Subcutaneous adipose tissue (tissue), 4 donors: ENCODE results near the gene MAP1LC3B2. TPM values are rescaled to one million over a fixed set of nuclear protein-coding genes. Genes with fewer than 3 reads are reported as not detected.

Experiments used
- total RNA-seq, 4 donors: library from RNA; depleted of rRNA; stranded (reverse); fragments of >200 nt; gene quantifications; one replicate each; pipeline ENCODE4 v1.1.0, GENCODE V29; 2016
- TF ChIP-seq, protein P1 (sequence below): fragments of 450-650 bp; IDR thresholded peaks from one replicate; pipeline ENCODE4 v1.5.1; 2016; ENCODE audit warnings: low read depth, mild to moderate bottlenecking, control low read depth, antibody characterized with exemption, moderate library complexity

The MAP1LC3B2 gene
- total RNA-seq, 4 donors from 2014 or later: 1.1 to 1.5 TPM; not detected in 2

DNA sequence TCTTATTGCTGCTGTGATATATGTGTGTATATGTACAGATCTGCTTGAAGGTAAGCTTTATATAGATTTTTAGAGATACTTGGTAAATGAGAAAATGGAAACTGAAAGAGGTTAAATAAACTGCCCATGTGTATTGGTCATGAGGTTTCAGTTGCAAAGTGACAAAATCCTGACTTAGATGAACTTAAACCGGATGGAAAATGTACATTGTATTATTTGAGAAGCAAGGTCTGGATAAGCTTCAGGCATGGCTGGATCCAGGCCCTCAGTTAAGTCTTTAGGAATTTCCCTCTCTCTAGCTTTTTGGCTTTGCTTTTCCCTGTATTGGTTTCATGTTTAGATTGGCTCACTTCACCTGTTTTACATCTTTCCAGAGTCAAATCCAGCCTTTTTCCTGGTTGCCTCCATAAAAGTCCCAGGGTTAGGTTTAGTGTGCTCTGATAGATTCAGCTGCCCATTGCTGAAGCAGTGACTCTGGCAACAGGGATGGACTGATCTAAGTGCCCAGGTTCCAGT lies 21.0 kb upstream of the MAP1LC3B2 start:
- TF ChIP-seq, protein P1, sequence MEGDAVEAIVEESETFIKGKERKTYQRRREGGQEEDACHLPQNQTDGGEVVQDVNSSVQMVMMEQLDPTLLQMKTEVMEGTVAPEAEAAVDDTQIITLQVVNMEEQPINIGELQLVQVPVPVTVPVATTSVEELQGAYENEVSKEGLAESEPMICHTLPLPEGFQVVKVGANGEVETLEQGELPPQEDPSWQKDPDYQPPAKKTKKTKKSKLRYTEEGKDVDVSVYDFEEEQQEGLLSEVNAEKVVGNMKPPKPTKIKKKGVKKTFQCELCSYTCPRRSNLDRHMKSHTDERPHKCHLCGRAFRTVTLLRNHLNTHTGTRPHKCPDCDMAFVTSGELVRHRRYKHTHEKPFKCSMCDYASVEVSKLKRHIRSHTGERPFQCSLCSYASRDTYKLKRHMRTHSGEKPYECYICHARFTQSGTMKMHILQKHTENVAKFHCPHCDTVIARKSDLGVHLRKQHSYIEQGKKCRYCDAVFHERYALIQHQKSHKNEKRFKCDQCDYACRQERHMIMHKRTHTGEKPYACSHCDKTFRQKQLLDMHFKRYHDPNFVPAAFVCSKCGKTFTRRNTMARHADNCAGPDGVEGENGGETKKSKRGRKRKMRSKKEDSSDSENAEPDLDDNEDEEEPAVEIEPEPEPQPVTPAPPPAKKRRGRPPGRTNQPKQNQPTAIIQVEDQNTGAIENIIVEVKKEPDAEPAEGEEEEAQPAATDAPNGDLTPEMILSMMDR: no peak

DNA sequence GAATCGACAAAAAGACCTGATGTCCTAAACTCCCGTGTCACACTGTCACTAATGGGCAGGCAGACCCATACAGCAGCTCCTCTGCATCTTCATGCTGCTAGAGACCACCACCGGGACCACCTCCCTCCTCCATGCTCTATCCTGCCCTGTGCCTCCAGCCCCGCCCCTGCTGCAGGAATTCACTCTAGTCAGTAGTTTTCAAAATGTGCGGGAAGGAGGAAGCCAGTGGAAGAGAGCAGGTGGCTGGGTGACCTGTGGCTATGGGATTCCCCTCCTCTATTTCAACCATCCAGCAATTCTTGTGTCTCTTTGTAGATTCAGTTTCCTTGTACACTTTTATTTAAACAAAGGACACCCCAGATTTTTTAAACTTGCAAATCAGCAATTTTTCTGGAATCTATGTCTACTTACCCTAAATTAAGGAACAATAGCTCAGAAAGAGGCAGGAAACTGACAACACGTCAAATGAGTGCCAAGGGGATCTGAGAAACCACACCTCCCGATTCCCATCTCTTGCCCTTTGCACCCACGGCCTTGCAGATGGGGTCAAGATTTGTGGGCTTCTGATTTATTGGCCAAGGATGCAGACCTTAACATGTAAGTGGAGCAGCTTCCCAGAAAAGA lies 20.4 kb upstream of the MAP1LC3B2 start:
- TF ChIP-seq, protein P1: no peak

DNA sequence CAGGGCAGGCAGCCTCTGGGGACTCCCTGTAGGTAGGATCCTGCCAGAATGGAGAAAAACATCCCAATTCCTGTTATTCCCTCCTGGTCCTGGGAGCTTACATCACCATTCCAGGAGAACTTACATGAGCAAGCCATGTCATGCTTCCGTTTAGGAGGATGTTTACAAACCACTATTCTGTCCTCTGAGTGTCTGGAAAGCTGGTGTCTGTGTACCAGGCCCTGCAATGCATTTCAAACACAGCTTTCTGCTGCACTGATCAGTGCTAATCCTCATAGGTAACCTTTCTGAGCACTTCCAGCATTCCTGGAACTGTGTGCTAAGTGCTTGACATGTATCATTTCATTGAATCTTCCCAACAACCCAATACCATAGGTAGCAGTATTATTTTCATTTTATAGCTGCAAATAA lies 19.8 kb upstream of the MAP1LC3B2 start:
- TF ChIP-seq, protein P1: no peak

DNA sequence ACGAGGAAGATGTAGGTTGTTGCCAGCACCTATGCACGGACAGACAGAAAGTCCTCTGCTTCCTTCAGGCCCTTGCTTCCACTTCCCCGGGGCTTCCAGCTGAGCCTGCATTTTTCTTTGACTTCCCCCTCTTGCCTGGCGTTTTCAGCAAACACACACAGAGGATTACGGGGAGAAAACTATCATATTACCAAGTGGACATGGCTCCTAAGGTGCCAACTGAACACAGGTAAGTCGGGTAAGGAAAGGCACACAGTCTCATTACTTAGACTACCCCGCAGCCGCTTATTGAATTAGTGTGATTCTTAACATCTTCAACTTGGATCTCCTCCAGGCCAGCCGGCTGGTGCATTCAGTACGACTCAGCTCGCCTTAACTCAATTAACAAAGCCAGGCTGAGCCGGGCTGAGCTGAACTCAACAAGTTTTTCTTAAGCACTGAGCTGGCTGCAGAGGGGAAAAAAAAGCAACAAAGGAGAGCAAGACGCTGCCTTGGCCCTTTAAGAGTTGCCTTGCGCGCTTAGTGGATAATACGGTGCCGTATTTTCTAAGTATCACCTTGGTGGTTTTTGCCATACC lies 19.2 kb upstream of the MAP1LC3B2 start:
- TF ChIP-seq, protein P1: no peak

DNA sequence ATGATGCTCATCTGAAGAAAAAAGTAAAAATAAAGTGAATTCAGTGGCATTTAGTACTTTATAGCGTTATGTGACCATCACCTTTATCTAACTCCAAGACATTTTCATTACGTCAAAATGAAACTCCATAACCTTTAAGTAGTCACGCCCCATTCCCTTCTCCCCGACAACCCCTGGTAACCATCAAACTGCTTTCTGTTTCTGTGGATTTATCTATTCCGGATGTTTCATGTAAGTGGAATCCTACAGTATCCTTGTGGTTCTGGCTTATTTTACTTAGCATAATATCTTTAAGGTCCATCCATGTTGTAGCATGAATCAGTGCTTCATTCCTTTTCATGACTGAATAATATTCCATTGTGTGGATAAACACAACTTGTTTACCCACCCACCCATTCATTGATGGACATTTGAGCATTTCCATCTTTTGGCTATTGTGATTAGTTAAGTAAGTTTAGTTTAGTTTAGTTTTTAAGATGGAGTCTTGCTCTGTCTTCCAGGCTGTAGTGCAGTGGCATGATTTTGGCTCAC lies 18.5 kb upstream of the MAP1LC3B2 start:
- TF ChIP-seq, protein P1: no peak

DNA sequence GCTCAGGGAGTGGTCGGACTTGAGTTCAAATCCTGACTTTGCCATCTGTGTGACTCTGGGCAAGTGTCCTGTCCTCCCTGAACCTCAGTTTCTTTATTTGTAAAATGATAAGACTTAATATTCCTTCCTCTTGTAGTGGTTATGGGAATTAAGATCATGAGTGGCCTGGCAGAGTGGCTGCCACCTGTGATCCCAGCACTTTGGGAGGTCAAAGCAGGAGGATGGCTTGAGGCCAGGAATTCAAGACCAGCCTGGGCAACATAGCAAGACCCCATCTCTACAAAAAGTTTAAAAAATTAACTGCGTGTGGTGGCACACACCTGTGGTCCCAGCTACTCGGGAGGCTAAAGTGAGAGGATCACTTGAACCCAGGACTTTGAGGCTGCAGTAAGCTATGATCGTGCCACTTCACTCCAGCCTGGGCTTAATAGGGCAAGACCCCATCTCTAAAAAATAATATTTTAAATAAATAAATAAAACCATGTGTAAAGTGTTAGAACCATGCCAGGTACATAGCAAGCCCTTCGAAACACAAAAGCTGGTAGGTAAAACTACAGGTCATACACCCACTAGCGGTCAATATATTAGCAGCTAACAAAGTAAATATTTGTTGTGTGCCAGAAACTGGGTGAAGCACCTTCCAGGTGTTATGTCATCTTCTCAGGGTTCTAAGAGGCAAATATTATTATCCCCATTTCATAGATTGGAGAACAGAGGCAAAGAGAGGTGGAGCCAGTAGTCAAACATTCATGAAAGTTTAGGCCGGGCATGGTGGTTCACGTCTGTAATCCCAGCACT lies 17.4 kb upstream of the MAP1LC3B2 start:
- TF ChIP-seq, protein P1: no peak
